DMS153 treated with DMSO at 0.1 percent for 48 hours (cell line): ENCODE results near the gene C14orf180.
"Not testable (repeated sequence)": the region's sequence is repeated elsewhere in the genome, so short reads cannot be mapped to it uniquely, and the experiment has no call there.

Source experiments
- DNase-seq: peaks from one replicate; lab custom pipeline; 2025; ENCODE audit not compliant: unreplicated experiment; lab: John Stamatoyannopoulos, UW

Gene C14orf180

GRCh38 chr14:104604458-104605449 is 25.2 kb downstream of the C14orf180 start, which contains the start of gene TMEM179:
Gene TMEM179 (minus strand): TSS chr14:104604772. CDS start chr14:104604741, 31 bp downstream.
- DNase-seq, result no peak

- no peak for DNase-seq
These were observed 30.1 kb downstream of the C14orf180 start for GRCh38 chr14:104609666-104610065.

DNA sequence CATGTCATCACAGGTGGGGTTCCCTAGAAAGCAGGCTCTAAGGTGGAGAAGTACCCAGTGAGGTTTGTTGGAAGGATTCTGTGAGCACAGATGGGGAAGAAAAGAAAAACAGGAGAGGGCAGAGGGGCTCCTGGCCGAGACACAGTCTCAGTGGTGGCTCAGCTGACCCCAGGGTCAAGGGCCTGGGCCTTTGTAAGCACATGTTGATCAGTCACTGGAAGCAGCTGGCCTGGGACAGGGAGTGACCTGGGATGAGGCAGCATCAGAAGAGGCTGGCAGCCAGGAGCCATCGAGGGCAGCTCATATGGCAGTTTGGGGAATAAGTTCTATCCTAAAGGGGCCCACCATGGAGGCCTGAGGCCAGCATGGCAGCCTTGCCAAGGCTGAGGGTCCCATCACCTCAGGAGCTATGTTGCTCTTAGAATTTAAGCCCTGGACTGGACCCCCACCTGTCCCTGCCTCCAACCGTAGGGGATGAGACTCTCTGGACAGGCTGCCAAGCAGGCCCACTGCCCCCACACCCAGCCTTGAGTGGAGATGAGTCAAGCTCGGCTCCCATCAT is 31.3 kb downstream of the C14orf180 start:
- no peak for DNase-seq

DNA sequence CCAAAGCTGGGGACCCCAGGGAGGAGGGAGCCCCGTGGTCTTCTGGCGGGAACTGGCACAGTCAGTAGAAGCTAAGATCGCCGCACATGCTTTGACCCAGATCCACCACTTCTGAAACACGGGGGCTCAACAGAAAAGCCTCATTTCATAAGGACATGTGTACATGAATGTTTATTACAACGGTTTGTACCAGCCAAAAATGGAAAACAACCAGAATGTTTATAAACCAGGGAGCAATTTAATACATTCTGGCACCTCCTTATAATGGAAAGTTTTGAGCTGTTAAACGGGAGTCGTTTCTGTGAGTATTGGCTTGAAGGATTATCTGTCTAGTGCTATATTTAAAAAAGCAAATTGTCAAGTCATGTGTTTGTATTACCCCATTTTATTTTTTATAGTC is 32.3 kb downstream of the C14orf180 start:
- DNase-seq, result no peak

DNA sequence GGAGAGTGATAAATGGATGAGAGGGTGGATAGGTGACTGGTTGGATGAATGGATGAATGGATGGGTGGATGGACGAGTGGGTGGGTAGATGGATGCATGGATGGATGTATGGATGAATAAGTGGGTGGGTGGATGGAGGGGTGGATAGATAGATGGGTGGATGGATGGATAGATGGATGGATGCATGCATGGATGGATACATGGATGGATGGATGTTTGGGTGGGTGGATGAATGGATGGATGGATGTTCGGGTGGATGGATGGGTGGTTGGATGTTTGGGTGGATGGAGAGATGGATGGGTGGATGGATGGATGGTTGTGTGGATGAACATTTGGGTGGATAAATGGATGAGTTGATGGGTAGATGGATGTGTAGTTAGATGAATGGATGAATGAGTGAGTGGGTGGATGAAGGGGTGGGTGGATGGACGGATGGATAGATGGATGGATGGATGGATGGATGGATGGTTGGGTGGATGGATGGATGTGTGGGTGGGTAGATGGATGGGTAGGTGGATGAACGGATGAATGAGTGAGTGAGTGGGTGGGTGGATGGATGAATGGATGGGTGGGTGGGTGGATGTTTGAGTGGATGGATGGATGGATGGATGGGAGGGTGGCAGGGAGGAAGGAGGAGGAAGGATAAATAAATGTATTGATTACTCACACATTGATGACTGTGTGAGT is 34.7 kb downstream of the C14orf180 start:
- no peak for DNase-seq

GRCh38 chr14:104624939-104625338 is 45.4 kb downstream of the C14orf180 start:
- DNase-seq, result no peak

DNA sequence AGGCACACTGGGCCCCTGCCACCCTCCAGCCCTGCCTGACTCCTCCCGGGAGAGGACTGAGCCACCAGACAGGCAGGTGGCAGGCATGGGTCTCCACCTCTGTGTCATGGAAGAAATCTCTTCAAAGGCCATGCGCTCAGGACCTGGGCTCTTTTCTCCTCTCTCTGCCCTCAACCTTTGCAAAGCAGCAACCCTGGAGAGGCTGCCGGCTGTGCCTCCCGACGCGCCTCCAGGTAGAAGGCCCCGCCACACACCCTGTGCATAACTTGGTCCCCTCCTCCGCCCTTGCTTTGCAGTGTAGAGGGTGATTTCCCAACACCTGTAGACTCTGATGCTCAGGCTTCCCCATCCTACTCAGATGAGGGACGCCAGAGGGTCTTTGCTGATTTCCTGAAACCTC is 53.2 kb downstream of the C14orf180 start:
- DNase-seq, result no peak

- DNase-seq, result no peak
These were observed 53.9 kb downstream of the C14orf180 start for GRCh38 chr14:104633276-104634137.

GRCh38 chr14:104634138-104634760 is 54.7 kb downstream of the C14orf180 start:
- no peak for DNase-seq

DNA sequence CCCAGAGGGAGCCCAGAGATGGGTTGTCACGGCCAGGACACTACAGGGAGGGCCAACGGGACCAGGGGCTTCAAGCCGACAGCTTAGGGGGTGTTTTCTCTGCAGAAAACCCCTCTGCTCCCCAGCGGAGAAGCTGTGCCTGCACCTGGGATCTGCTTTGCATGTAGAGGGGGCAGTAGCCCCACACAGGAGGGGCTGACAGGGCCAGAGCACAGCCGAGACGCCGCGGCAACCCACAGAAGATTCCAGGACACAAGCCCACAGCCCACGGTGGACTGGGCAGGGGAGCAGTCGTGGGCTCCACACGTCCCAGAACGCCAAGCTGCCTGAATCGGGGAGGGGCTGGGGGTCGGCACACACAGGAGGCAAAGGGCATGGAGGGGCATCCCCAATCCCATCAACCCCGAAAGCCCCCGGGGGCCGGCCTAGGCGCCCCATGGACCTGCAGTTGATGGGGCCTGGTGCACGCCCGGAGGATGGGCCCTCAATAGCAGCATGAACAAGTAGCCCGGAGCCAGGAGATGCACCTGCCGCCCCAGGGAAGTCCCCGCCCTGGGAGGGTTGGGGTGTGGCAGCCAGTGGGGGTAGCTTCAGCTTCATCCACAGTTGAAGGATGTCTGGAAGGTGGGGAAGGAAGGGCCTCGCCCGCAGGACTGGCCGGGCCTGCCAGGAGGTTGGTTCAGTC is 55.5 kb downstream of the C14orf180 start:
- no peak for DNase-seq

DNA sequence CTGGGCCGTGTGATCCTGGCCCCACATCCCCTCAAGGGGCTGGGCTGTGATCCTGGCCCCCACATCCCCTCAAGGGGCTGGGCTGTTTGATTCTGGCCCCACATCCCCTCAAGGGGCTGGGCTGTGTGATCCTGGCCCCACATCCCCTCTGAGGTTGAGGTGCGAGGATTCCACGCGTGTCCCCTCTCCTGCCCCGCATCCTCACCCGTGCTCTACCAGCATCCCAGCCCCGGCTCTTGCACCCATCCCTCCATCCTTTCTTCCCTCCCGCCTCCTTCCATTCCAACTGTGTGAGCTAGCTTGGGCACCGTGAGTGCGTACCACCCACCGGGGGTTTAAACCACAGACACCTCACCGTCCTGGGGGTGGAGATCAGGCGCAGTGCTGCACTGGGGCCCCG is 56.2 kb downstream of the C14orf180 start:
- DNase-seq, result no peak

DNA sequence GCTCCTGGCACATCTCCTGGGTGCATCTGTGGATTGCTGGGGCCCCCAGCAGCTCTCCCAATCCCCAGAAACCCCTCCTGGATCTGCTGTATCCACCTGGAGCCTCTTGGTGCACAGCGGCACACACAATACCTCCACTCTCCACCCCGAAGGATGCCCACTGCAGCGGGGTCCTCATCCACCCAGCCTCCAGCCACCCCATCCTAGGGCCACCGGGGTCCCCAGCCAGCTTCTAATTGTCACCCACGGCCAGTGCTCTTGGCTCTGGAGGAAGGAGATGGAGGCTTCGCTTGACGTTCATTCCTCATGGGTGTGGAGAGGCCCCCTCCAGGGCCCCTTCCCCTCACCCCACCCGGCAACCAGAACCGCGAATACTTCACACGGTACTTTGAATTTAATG is 56.6 kb downstream of the C14orf180 start:
- DNase-seq, result no peak

- DNase-seq, result not testable (repeated sequence)
These were observed 57.4 kb downstream of the C14orf180 start for GRCh38 chr14:104636846-104637545.

DNA sequence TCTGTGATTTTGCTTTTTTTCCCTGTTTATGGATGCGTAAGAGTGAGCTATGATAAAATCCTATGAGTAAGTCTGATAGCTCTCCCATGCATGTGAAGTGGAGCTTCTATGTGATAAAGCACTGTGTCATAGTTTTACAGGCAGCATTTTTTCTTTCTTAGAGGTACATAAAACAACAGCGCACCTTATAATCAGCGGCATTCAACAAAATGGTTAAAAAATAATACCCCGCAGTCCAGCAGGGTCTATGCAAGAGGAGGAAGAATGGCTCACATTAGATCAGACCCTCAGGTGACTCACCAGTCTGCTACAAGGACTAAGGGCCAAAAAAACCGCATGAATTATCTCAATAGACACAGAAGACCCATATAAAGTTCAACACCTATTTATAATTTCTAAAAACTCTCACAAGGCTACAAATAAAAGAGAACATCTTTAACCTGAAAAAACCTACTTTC is 58.0 kb downstream of the C14orf180 start:
- no peak for DNase-seq

DNA sequence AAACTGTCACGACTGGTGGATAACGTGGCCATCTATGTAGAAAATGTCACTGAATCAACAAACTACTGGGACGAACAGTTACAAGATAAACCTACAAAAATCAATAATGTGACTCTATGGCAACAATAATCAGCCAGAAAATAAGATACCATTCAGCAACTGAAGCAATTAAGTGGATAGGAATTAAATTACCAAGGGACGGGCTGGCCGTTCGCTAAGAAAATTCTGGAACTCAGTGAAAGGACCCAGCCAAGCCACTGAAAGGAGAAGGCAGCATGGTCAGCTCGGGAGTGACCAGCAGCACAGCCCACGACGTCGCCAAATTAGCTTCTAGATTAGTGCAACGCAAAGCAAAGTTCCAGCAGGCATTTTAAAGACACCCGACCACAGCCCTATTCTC is 58.6 kb downstream of the C14orf180 start:
- no peak for DNase-seq

- DNase-seq, result no peak
These were observed 59.4 kb downstream of the C14orf180 start for GRCh38 chr14:104638927-104639450.

DNA sequence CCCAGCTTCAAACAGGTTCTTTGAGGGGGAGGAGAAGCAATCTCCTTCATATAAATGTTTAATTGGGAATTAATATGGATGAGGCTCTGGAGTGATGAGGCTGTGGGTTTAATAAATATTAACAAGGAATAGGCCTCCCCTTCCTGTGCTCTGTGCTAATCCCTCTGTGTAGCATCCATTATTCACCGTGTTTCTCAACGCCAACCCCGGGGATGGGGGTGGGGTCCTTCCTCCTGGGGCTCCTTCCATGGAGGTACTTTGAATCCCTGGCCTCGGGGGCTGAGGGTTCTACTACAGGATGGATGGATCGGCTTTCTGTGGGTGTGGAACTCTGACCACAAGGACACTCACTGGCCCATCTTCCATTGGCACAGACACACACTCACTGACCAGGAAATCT is 59.9 kb downstream of the C14orf180 start:
- no peak for DNase-seq
